ENCODE data around the gene RNF144B.

RNF144B gene

GRCh38 chr6:18412068-18412467 lies 24.9 kb downstream of the RNF144B start:
- no peak for DNase-seq

DNA sequence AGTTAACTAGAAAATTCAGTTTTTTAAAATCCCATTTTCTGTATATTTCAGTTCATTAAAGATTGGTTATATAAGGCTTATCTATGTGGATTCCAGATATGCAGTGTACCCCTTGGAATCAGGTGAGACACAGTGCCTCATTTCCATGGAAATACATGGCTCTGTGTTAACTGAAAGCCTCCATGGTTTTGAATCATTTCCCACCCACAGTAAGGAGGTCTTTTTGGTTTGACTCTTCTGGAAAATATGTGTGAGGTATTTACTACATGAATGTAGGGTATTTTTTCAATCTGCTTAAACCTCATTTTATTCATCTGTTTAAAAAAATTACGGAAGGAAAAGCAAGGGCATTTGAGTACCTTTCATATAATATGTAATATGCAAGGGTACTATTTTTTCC lies 25.5 kb downstream of the RNF144B start:
- no peak for DNase-seq

DNA sequence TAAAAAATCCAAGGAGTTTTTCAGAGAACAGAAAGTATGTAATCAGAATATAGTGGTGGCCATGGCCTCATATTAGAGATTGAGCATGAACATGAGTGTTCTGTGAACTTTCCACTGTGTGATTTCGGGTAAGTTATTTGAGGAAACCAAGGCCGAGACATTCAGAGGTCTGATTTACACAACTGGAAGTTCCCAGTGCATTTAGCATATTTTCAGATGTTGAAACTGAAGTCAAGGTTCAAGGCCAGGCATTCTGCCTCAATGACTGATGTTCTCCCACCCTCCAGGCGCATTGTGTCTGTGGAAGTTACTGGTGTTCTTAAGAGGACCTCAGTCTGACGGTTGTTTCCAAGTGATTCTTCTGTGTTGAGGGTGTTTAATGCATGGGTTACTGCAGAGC lies 26.2 kb downstream of the RNF144B start:
- DNase-seq, result no peak

DNA sequence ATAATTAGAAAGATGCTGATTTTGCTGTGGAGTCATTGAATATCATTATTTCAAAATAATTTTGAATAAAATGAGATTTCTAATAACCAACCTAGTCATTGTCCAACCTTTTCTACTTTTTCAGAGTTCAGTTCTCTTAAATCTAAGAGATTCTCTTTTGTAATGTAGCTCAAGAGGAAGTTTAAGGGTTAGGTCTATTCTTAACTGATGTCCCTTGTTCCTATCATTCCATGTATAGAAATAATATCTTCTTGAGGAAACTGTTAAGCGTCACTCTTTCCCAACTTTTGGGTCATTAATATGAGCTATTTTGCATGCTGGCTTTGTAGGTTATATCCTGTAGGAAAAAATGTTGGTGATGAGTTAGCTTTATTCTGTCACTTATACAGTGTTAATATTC lies 27.0 kb downstream of the RNF144B start:
- DNase-seq, result no peak

DNA sequence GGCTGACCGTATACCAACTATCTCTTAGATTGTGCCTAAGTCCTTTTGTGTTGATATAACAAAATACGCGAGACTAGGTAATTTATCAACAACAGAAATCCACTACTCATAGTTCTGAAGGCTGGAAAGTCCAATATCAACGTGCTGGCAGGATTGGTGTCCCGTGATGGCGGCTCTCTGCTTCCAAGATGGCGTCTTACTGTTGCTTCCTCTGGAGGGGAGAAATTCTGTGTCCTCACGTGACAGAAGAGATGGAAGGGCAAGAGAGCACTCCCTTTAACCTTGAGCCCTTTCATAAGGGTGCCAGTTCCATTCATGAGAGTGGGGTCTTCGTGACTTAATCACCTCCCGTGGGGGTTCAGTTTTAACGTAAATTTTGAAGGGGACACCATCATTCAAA lies 28.1 kb downstream of the RNF144B start:
- no peak for DNase-seq

DNA sequence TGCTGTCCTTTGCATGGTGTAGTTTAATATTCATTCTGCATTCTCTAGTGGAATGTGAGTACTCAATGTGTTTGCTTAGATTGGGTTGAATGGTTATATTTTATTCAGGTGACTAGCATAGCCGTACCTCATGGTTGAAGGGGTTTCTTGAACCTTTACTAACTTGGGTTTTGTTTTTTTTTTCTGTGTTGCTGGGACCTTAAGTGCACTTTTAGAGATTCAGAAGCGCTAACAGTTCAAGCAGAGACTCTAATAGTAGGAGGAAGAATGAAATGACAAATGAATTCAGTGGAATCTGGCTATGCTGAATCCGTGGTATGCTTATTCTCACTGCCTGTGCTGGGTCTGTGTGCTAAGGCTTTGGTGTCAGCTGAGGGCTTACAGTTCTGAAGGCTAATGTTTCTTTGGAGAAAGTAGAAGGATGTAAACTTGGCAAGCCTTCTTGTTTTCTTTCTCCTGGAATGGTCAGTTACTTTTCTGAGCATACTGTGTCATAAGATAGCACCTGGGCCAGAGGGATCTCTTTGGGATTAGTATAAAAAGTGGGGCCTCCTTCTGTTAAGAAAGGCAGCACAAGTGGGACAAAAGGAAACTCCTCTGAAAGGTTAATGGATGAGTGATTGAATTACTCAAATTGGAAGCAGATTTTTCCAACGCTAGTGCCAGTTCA lies 28.7 kb downstream of the RNF144B start:
- DNase-seq, result no peak

DNA sequence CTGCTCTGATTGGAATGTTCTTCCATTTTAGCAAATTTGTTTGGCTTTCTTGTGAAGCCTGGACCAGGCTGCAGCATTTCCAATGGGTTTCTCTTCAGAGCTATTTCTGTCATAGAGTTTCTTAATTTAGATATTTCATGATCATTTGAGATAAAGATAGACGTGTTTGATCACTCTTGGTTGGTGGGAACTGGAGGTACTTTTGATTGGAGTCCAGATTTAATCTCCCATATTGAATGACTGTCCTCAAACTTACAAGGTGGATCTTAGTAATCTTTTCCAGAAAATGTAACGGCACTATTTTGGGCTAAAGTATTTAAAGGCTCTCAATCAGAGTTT lies 29.2 kb downstream of the RNF144B start:
- DNase-seq, result no peak

DNA sequence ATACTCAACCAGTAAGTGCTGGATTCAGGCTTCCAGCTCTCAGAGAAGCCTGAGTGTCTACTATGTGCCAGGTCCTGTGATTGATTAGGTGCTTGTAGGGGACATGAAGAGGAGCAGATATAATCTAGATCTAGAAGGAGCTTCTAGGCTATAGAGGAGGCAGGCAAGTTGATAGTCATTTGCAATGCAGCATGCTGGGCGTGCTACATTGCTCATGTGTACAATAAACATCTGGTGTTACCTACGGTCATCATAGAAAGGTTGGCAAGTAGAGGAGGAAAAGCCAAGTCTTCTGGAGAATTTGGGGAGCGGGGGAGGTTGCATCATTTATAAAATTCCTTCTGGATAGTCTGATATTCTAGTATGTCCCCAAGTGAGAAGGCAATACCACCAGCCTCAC lies 33.2 kb downstream of the RNF144B start:
- DNase-seq, result no peak

- no peak for DNase-seq
Observed at GRCh38 chr6:18422136-18422535, 35.0 kb downstream of the RNF144B start.

GRCh38 chr6:18423426-18423825 lies 36.3 kb downstream of the RNF144B start:
- DNase-seq, result no peak

DNA sequence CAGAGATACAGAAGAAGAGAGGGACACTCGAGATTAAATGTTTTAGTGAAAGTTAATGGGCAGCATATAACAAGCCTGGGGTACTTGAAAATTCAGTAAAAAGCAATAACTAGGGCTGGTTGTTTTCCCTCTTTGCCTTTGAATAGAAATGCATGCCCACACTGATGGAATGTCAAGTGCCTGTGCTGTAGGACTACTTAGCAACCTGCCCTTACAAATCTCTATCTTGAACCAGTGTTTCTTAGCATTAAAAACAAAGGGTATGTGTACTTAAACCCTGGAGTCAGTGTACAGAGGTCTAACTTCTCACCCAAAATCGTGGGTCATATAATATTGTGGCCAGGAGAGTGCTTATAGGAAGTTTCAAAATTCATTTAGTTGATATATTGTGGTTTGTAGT lies 37.1 kb downstream of the RNF144B start:
- DNase-seq, result no peak

DNA sequence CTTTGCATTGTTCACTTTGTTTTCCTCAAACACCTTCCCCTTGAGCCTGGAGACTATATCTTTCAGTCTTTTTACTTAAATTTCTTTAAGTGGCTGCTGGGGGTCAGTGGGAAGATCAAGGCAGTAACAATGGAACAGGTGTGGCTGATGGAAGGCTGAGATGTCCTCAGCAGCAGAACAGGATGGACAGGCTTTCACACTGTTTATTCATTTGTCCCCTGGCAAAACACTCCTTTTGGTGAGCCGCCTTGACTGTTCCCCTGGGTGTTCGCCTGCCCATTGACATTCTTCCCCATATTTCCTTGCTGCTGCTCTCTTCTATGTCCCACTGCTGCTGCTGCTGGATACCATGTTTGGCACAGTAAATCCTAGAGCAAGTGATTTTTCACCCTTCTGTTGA lies 38.1 kb downstream of the RNF144B start:
- no peak for DNase-seq

GRCh38 chr6:18427296-18427695 lies 40.1 kb downstream of the RNF144B start:
- DNase-seq, result no peak

- no peak for DNase-seq
Observed at GRCh38 chr6:18429655-18430297, 42.6 kb downstream of the RNF144B start.

GRCh38 chr6:18431581-18431980 lies 44.4 kb downstream of the RNF144B start:
- no peak for DNase-seq

DNA sequence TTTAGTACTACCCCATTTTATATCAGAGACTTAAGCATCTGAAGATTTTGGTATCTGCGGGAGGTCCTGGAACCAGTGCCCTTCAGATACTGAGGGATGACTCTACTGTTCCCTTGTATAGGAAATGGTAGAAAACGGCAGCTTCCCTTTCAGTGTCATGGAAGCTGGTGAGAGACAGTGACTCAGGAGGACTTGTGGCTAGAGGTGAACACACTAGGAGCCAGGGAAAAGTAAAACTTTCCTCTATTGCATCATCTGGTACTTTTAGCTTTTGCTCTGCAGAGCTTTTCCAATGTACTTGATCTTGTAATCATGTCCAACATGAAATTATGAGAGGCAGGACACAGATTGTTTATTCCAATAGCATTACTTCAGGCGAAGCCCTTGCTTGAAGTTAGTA lies 45.0 kb downstream of the RNF144B start:
- no peak for DNase-seq

DNA sequence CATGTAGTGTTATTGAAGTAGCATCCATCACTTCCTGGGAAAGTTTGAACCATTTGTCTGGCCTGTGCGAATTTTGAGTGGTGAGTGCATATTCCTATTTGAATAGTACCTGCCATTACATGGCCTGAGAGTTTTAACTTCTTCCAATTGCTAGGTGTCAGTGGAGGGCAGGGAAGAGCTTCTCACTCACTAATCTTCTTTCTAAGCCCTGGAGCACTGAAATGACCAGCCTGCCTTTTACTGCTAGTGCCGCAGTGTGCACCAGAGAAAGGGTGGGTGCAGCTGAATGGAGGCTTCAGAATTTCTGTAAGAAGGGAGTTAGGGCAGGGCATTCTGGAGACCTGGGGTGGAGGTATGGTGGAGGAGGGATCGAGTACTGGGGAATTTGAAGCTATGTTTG lies 45.5 kb downstream of the RNF144B start:
- DNase-seq, result no peak

DNA sequence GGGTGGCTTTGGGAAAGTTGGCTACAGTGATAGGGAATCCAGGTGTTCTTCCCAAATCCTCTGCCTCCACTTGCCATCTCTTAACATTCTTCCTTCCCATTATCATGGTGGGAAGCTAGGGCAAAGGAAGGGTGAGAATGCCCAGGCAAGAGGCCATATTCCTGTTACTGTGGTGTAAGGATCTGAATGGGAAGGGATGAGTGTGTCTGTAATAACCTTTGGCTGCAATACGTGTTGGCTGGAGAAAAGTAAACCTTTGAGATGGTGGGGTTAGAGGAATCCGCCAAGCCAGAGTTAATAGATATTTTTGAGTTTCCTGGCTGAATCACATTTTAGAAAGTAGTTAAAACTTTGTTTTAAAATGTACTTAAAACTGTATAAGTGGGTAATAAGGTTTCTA lies 45.9 kb downstream of the RNF144B start:
- no peak for DNase-seq

DNA sequence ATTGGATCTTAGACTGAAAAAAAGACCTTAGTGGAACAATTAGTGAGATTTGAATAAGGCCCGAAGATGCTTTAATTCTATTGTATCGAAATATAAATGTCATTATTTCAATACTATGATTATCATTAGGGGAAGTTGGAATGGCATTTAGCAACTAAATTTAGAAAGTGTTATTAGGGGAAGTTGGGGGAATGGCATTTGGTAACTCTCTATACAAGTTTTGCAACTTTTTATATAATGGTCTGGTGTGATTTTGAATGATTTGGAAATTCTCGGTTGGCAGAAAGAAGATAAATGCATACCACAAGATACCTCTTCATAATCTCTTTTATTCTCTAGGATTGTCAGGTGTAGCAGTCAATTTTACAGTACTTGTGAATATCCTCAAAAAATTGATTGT lies 49.2 kb downstream of the RNF144B start:
- DNase-seq, result no peak

DNA sequence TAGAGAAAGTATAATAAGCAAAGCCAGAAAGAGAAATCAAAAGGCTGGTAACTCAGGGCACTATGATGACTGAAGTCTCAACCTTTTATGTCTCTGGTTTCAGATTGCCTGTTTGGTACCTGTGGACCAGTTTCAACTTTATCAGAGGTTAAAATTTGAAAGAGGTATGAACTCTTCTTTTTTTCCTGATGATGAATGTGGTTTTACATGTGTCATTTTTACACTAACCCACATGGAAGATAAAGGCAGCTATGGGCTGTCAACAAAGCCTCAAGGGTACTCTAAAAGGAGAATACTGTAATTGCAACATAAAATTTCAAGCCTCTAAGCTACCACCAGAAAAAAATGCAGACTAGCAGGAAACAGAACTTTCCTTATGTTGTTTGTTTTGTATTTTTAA lies 52.4 kb downstream of the RNF144B start:
- DNase-seq, result no peak

- DNase-seq, result no peak
Observed at GRCh38 chr6:18441251-18441979, 54.3 kb downstream of the RNF144B start.

DNA sequence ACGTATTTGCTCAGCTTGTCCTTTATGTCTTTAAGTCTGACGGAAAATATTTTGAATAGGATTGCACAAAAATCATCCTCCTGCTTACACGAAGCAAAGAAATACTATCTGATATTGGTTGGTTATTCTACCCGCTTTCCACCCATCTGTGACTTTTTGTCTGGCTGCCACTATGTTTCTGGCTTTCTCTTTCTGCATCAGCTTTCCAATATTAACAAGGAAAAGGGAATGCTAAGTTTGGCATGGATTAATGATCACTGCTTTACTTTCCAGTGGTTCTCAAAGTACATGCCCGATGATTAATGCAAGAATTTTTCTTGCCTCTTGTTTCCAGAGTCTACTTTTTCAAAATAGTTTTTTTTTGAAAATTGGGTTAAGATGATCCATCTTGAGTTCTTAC lies 57.0 kb downstream of the RNF144B start:
- no peak for DNase-seq

DNA sequence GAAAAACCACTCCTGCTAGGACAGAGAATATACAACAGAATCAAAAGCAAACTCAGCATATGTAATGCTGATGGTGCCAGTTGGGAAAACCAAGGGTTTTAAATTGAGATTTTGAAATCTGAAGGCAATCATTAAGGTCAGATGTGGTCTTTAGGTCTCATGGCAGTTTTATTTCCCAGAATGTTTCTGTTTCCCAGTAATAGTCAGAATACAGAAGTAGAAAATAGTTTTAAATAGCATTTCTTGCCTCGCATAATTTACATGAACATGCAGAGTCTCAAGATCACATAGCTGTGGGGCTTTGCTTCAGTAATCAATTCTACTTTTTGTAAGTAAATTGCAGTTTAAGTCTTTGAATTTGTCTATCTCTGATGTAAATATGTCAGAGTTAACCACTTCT lies 58.1 kb downstream of the RNF144B start:
- no peak for DNase-seq

GRCh38 chr6:18446771-18447170 lies 59.6 kb downstream of the RNF144B start:
- no peak for DNase-seq

GRCh38 chr6:18447552-18447951 lies 60.4 kb downstream of the RNF144B start:
- DNase-seq, result no peak
